Measurements from ENCODE around the gene CPT1C. TPM values are rescaled to one million over a fixed set of nuclear protein-coding genes. Genes with fewer than 3 reads are reported as not detected.

Gene CPT1C
- total and polyA plus RNA-seq, 2 of the 8 experiments (the other 6 are each of a cell fraction or from before 2014, with no cell fraction given), result 79.6 to 91.8 TPM

DNA sequence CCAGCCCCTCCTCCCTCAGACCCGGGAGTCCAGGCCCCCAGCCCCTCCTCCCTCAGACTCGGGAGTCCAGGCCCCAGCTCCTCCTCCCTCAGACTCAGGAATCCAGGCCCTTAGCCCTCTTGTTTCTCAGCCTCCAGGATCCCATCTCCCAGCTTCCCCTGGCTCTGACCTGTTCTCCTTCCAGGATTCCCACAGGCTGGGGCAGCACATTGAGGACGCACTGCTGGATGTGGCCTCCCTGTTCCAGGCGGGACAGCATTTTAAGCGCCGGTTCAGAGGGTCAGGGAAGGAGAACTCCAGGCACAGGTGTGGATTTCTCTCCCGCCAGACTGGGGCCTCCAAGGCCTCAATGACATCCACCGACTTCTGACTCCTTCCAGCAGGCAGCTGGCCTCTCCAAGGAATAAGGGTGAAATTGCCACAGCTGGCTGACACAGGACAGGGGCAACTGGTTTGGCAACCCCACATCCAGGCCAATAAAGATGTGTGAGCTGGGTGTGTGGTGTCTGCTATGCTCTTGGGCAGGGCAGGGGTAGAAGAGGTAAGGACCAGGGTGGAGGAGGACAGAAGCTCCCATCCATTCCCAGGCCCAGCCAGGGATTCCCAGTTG lies 22.4 kb downstream of the CPT1C start (continued):
- no peak for TF ChIP-seq CBX5 (IDR thresholded peaks at IDR 0.05; ENCODE audit: low read depth, low read length)
- TF ChIP-seq TAF7 (optimal IDR thresholded peaks at IDR 0.05; ENCODE audit: borderline replicate concordance, low read depth, low read length), result no peak
- TF ChIP-seq BCL11A (IDR thresholded peaks at IDR 0.05; ENCODE audit: low read depth in 2 of 2, low read length in 2 of 2), result no peak
- TF ChIP-seq SP1 (IDR thresholded peaks at IDR 0.05; ENCODE audit: low read depth, low read length), result no peak
- TF ChIP-seq TCF12 (IDR thresholded peaks at IDR 0.05; ENCODE audit: low read depth, low read length), result no peak
- TF ChIP-seq SIRT6 (IDR thresholded peaks at IDR 0.05; ENCODE audit: low read length), result no peak

All from H1 (cell line).